GM19328 (cell line): Measurements from ENCODE around the gene PTPN14.
"Not testable (repeated sequence)": the region's sequence is repeated elsewhere in the genome, so short reads cannot be mapped to it uniquely, and the experiment has no call there.

ENCODE experiments used
- ATAC-seq: cut with Tn5 transposase; IDR thresholded peaks from one replicate; pipeline ENCODE4 v1.9.1; 2021; ENCODE audit warnings: mild to moderate bottlenecking, moderate library complexity; ENCODE audit not compliant: unreplicated experiment

PTPN14 gene

DNA sequence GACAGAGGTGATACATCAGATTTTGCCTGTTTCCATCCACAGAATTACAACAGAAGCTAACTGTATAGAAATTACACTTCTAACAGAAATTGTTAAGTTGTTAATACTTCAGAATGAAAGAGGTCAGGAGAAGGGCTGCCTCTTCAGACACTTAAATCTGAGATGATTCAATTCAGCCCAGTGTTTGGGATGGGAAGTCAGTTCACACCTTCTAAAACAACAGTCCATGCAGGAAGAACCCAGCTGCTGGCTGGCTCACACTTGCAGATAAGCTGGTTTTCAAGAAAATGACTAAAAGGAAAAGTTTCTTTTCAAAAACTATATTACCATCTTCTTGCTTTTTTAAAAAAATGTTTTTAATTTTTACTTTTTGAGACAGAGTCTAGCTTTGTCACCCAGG is 138.1 kb downstream of the PTPN14 start:
- no peak for ATAC-seq

DNA sequence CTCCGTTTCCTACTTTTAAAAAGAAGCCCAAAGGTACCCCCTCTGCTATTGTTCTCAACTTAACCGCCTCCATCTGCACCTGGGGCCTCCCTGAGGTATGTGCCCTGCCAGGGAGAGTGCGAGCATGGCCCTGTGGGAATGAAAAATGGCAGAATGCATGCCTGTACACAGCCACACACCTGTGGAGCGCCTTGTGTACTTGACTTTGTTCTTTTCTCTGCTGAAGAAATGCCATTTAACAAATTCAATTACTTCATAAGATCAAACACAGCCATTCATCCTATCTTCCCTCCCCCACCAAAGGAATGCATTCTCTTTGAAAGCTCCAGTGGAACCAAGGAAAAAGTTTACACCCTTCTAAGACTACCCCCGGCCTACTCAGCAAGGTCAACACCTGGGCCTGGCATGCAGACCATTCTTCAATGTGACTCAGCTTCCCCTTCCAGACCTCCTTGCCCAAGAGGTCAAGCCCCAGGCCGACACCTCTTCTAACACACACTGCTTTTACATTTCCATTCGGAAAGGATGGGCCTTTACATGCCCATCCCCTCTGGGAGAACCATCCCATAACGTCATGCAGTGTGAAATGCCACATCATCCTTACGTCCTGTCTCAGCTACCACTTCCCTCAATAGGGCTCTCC is 146.7 kb downstream of the PTPN14 start:
- no peak for ATAC-seq

DNA sequence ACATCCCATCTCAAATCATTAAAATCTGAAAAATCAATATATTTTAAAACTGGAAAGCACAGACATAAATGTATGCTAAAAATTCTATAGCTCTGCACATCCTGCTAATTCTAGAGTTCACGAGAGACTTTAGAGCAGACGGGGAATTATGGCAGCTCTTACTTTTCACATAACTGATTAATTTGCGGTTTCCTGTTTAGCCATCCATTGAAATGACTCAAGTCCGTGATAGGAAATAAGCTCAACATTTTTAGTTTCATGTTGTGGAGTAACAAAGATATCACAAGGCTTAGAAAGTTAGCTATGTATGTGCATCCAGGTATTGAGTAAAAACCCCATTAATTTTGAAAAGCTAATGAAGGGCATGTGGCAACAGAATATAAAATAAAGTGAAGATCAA is 147.2 kb downstream of the PTPN14 start:
- ATAC-seq, result no peak

DNA sequence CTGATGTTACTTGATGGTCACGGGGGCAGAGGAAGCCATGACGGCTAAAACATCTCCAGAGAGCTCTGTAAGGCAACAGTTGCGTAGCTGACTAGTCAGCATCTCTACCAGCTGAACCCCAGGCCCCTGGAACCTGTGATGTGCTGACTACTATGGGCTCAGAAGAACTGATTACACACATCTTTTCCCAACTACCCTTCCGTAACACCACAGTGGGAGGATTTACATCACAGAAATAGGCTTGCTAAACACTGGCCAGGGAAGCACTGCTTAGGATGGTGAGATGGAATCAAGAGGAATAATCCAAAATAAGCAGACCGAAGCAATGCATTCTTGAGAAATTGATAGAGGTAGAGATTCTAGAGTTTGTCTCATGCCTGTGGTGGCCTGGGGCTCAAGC is 148.0 kb downstream of the PTPN14 start:
- no peak for ATAC-seq

DNA sequence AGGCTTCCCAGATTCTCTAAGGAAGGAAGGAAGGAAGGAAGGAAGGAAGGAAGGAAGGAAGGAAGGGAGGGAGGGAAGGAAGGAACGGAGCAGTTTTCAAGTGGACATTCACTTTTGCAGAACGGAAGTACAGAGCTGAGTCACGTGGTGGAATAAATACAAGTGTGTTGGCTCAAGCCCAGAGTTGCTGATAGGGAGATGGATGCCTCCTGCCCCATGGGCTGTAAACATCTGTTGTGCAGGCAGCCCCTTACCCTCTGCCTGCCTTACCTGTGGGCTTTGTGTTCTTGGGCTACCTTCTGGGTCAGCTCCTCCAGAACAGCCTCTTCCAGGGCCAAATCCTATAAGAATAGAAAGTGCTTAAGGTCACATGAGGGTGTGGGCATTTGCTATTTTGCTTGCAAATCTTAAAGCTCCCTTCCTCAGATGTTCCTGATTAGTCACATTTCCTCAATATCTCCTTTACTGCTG is 148.8 kb downstream of the PTPN14 start:
- ATAC-seq, result no peak

DNA sequence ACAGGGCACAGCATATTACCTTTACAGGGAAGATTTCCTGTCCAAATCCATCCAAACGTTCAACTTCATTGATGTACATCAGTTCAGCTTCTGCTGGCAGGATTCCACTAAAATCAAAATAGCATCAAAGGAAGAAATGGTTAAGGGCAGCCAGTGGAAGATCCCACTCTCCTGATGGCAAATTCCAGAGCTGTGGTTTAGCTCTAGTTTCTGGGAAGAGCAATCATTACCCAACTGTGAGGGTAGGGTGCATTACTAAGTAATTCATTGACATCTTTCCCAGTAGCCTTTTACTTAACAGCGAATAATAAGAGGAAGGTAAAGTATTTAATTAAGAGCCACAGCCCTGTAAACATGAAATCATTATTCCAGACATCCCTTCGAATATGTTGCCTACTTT is 149.7 kb downstream of the PTPN14 start:
- ATAC-seq, result no peak

DNA sequence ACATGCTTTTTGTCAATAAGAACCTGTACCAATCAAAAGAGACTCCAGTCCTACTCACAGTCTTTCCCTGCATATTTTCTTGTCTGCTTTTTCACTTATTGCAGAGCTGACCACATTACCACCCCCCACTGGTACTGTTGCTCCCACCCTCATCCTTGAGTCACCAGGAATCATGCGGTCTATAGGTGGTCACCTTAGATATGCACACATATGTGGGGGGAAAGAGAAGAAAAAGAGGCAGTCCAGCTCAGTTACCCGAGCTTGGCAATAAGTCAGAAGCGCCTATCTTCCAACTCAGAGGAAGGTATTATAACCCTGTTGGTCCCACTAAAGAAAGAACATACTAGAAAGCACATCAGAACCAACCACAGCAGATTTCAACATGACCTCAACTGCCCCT is 151.3 kb downstream of the PTPN14 start:
- ATAC-seq, result no peak

DNA sequence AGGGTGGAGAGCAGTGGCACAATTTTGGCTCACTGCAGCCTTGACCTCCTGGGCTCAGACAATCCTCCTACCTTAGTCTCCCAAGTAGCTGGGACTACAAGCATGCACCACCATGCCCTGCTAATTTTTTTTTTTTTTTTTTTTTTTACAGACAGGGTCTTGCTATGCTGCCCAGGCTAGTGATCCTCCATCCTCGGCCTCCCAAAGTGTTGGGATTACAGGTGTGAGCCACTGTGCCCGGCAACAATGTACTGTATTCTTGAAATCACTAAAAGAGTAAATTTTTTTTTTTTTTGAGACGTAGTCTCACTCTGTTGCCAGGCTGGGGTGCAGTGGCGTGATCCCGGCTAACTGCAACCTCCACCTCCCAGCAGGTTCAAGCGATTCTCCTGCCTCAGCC is 152.9 kb downstream of the PTPN14 start:
- no peak for ATAC-seq

DNA sequence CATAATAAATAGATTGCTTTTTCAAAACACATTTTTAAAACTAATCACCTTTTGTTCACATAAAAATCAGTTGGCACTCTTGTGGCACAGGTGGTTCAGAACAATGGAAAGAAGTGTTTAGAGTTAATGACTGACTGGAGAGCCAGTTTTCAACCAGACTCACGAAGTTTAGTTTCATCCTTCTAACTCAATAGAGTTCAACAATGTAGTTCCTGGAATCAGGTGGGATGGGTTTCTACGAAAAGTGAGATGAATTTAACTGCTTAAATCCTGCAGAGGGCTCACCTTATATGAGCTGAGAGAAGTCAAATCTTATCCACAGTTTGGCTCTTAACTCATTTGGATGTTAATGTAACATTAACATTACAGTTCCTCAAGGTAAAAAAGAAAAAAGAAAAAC is 153.9 kb downstream of the PTPN14 start:
- ATAC-seq, result no peak

DNA sequence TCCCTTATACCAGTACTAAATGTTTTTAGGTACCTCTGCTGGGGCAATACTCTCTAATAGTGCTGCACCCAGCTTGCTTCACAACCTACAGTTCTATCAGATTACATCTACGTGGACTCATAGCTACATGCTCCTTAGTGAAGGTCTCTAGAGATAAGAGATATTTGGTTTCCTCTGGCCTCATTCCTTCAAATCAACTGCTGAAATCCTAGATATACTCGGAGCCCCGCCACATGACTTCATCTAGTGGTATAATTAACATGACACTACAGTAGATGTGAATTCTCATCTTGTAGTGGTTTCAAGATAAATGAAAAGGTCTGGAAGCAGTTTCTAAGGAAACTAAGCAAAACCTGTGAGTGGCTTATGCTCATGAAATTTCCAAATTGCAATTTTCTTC is 155.1 kb downstream of the PTPN14 start:
- no peak for ATAC-seq

DNA sequence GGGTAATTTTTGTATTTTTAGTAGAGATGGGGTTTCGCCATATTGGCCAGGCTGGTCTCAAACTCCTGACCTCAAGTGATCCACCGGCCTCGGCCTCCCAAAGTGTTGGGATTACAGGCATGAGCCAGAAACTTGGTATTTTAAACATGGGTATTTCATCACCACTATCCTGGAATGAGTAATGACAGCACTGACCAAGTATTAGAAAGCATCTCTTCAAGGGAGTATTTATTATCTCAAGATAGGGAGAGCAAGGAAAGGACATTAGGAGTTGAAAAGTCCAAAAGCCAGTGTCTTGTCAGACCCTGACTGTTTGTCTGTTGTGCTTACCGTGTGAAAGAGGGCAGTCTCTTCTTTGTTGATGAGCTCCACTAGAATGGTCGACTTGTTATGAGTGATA is 156.8 kb downstream of the PTPN14 start:
- not testable (repeated sequence) for ATAC-seq

DNA sequence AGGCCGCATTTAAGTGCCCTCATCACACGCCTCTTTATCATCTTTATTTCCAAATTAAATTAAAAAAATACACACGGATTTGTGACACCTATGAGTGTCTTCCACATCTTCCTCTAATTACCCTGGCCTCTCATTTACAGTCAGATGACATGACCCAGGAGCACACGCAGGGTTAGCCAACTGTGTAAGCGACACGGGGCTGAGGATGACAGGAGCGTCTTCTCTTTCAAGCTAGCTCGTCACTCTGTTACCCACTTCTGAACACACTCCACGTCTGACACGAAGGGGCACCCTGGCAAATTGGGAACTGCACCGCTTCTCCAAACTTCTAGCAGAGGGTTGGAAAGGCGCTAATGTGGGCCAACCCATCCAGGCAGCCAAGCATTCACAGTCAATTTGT is 158.3 kb downstream of the PTPN14 start:
- no peak for ATAC-seq

DNA sequence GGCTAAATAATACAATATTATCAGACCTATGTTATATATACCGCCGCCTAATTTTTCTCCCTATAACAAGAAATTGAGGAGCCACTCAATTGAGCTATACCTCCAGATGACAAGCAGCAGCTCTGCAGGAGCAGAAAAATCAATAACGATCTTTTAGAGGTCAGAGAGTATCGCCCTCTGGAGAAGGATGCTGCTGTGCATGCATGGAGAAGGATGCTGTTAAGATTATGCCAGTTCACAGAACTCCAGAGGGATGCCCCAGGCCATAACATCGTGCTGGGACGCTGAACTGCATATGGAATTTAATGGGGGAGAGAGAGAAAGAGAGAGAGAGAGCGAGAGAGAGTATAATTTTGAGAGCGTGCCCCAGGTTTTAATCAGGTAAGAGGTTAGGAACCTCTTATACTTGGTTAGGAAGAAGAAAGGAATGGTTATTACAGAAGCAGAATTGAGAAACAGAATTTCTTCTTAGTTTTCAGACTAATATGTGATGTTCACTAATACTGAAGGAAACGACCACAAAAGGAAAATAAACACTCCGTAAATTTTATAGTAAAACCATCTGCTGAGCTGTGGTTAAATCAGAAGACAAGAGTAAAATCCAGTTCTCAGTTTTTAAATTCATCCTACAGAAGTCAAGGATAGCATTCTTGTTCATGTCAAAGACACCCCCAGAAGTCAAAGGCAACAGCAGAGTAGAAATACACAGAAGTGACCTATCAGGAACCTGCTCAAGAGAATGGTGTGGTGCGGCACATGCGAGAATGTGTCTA is 159.3 kb downstream of the PTPN14 start:
- no peak for ATAC-seq

DNA sequence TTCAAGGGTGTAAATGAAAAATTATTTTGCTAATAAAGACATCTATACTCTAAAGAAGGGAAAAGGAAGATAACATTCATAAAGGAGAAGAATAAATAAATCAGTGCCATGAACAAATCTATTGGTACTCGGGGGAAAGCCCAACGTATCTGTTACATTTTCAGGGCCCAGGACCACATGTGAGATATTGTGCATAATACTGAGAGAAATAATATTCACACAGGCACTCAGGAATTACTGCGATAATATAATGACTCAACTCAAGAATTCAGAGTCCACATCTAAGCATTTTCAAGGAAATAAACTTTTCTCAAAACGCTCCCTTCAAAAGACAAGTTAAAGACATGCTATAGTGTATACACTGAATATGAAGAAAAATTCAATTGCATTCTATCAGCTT is 161.7 kb downstream of the PTPN14 start:
- no peak for ATAC-seq

DNA sequence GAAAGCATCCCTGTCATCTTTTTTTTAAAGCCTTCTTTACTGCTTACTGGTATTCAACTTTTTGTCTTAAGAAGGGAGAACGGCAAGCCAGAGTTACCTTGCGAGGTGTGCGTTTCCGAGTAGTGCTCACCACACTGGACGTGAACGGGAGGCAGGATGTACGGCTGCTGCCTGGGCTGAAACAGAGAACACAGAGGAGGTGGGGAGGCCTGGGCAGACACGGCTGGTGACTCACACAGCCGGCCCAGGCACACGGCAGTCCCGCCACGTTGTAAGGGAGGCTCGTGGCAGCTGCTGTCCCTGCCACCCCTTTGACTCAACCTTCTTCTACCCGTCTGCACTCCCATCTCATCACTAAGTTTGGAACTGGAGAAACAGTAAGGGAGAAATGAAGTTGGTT is 164.7 kb downstream of the PTPN14 start:
- ATAC-seq, result no peak

DNA sequence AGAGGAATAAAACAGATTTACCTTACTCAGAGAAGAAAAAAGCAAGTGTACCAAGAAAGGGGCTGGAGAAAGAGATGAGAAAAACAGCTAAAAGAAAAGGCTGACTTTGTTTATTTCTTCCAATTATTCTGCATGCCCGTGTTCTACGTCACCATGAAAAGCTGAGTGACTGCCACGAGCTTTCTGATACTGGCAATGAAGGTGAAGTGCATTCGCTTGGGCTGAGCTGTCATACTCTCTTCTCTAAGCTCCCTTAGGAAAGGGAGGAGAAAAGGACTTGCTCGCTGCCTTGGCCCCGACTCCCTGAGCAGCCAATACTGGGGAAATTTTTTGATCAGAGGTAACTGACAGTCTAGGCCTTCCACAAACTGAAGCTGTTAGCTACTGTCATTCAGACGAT is 165.1 kb downstream of the PTPN14 start:
- ATAC-seq, result no peak

DNA sequence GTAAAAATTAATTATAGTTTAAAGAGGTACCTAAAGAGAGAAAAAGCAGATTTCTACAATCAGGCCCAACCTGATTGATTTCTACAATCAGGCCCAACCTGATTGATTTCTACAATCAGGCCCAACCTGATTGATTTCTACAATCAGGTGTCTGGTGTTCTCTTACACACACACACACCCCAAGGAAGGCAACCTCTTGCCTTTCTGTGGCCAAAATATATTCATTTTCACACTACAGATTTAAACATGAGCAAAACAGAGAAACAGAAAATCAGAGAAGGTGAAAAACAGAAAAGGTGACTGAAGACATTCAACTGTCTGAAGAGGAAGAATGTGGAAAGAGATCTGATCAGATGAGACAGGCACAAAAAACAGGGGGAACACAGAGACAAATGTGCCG is 166.0 kb downstream of the PTPN14 start:
- no peak for ATAC-seq

DNA sequence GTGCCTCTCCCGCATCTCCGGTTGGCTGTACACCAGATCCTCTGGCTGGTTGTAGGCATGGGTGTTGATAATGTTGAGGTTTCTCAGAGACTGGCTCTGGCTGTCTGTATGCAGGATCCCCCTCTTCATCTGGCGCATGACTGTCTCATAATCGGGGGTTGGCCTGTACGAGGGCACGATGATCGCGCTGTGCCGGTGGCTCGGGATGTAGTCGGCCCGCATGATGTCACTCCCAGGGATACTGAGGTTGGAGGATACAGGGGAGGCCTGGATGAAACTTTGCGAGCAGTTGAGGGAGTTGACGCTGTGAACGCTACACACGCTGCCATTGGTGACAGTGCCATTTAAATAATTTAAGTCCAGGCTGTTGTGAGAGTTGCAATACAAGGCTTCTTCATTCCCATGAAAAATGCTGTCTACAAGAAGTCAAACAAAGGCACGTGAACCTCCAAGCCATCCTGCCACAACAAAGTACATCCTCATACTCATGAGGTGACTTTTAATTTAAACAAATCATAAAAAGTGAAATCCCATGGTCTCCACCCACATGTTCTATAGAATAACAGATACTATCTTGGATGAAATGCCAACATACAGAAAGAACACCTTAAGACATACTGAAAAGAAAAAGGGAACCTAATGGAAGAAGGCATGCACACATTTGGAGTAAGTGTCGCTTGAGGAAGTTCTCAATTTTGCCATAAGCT is 166.9 kb downstream of the PTPN14 start:
- ATAC-seq, result no peak

DNA sequence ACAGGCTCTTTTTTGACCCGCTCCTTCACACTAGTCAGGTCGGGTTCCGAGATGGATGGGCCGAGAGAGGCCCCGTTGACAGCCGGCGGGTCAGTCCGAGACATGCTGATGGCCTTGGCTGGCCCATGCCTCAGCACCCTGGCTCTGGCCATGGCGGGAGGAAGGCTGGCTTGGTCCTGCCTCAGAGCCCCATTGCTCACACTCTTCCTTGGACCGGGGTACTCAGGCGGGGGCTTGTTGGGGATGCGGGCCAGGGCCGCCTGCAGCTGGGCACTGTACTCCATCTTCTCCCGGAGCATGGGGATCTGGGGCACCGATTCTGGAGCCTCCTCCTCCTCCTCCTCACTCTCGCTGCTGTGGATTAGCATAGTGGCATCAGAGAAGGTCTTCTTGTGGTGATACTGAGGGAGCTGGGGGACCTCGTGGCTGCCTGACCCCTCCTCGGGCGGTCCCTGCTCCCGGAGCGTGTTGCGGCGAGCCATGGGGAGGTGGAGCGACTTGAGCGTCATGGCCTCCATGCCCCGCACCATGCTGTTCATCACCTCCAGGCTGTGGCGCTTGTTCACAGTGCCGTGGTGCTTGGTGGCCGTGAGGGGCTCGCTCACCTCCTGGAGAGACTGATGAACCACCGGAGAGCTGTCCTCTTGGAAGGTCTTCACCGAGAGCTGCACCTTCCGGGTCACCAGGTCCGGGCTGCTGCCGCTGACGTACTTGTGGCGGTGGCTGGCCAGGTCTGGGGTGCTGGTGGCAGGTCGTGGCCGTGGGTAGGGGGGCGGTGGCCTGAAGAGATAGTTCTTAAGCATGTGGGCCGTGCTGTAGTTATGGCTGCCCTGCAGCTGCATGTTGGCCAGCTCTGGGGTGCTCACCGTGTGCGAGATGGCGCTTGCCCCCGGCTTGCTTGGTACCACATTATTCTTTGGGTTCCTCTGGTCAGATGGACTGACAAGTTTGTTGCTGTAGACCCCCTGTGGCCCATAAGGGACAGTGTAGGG is 167.7 kb downstream of the PTPN14 start:
- ATAC-seq, result no peak

DNA sequence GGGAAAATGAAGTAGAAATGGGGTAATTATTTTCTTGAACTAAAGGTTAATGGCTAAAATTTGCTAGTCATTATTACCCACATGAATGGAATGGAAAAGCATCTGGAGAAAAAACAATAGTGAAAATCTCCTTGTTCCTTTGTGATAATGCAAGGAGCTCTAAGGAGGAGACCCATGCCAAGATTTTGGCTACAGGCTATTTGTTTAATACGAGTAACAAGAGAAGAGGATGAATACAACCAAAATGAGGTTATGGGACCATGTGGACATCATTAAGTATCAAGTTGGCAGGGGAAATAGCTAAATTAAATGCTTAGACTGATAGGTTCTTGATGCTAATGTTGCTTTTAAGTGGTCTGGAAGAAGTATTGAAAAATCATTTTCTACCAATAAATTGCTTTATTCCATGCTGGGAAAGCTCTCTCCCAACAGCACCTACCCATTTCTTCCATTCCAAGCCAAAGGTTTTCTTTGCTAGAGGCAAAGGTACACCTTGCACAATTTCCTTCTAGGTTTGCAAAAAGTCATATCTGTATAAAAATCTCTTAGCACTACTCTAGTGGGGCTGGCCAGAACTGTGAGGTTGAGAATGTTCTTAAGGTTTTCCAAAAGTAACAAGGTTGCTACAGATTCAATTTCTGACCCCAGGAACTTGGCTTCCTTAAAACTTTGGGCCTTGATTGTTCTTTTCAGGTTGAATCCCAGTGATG is 170.3 kb downstream of the PTPN14 start:
- no peak for ATAC-seq
